Measurements from ENCODE around the gene NAALAD2. TPM values are rescaled to one million over a fixed set of nuclear protein-coding genes. Genes with fewer than 3 reads are reported as not detected.
"Not testable (repeated sequence)": the region's sequence is repeated elsewhere in the genome, so short reads cannot be mapped to it uniquely, and the experiment has no call there.

The NAALAD2 gene
- total and polyA plus RNA-seq, 2 of the 8 experiments (the other 6 are each of a cell fraction or from before 2014, with no cell fraction given) = 2.6 to 3.9 TPM

DNA sequence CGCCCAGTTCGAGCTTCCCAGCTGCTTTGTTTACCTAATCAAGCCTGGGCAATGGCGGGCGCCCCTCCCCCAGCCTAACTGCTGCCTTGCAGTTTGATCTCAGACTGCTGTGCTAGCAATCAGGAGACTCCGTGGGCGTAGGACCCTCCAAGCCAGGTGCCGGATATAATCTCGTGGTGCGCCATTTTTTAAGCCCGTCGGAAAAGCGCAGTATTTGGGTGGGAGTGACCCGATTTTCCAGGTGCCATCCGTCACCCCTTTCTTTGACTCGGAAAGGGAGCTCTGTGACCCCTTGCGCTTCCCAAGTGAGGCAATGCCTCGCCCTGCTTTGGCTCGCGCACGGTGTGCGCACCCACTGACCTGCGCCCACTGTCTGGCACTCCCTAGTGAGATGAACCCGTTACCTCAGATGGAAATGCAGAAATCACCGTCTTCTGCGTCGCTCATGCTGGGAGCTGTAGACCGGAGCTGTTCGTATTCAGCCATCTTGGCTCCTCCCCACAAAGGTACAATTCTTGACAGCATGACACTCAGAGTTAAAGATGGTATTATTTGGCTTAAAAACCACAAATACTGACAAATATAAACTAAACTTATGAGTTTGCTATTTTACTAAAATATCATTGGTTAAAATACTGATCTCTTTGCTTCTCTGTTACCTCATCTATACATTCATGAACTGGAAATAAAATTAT is 39.1 kb upstream of the NAALAD2 start:
- H2AFZ ChIP-seq (ENCODE audit: low read length); H3K36me3 ChIP-seq (ENCODE audit: control insufficient read depth in 2 of 4, insufficient read depth in 4 of 4, low read length in 3 of 4); H3K4me3 ChIP-seq (ENCODE audit: extremely low read depth in 1 of 4, insufficient read depth in 2 of 4, low read depth in 3 of 4, low read length in 4 of 4); H4K5ac ChIP-seq (ENCODE audit: insufficient read length, low read depth, low read length); H3K9ac ChIP-seq (replicated peaks in 1 of 4; ENCODE audit: extremely low read depth in 1 of 4, low read depth in 3 of 4, low read length in 3 of 4); H2AK5ac ChIP-seq (ENCODE audit: low read depth, low read length); H3K56ac ChIP-seq (replicated peaks; ENCODE audit: insufficient read length, low read depth, low read length); H4K8ac ChIP-seq (ENCODE audit: extremely low read depth, insufficient read depth, low read length); H4K20me1 ChIP-seq (replicated peaks in 1 of 2; ENCODE audit: control insufficient read depth in 1 of 2, insufficient read depth in 2 of 2, low read length in 2 of 2); H3K4me1 ChIP-seq (replicated peaks in 1 of 4; ENCODE audit: control insufficient read depth in 3 of 4, insufficient read depth in 4 of 4, low read length in 3 of 4); H3K4ac ChIP-seq (replicated peaks; ENCODE audit: insufficient read length, low read depth, low read length); H4K91ac ChIP-seq (replicated peaks; ENCODE audit: insufficient read length, low read length); H3K4me2 ChIP-seq (ENCODE audit: insufficient read depth in 1 of 2, low read depth in 2 of 2, low read length in 2 of 2); H2BK120ac ChIP-seq (replicated peaks; ENCODE audit: low read depth, low read length); CTCF ChIA-PET (ENCODE audit: partially characterized antibody); FAIRE-seq; H3K27ac ChIP-seq (ENCODE audit: low read depth, low read length); H3K27me3 ChIP-seq (replicated peaks in 1 of 4; ENCODE audit: control insufficient read depth in 3 of 4, extremely low read depth in 1 of 4, insufficient read depth in 3 of 4, low read length in 3 of 4); H3K23ac ChIP-seq (ENCODE audit: insufficient read length); H3K18ac ChIP-seq (ENCODE audit: extremely low read depth, low read length); H3K79me2 ChIP-seq (ENCODE audit: control insufficient read depth in 1 of 2, insufficient read depth in 2 of 2, low read length in 2 of 2); H2BK12ac ChIP-seq (ENCODE audit: low read depth, low read length); H2BK20ac ChIP-seq (ENCODE audit: low read length); H2BK5ac ChIP-seq (ENCODE audit: low read depth, low read length); H3K14ac ChIP-seq (ENCODE audit: insufficient read length); H3K23me2 ChIP-seq (ENCODE audit: low read depth, low read length); H3K9me3 ChIP-seq (ENCODE audit: insufficient read depth in 2 of 2, low read depth in 1 of 2, low read length in 1 of 2); H2BK15ac ChIP-seq (ENCODE audit: low read length); H3K79me1 ChIP-seq (ENCODE audit: low read depth, low read length); POLR2A ChIA-PET (ENCODE audit: partially characterized antibody): not testable (repeated sequence)
- DNase-seq (ENCODE audit: low read depth in 1 of 2, low spot score in 2 of 2) = peak in 1 of 2 experiments; percentile 52
- WGBS, 2 experiments (ENCODE audit: extremely low coverage in 1 of 2, insufficient coverage in 1 of 2, insufficient read length in 1 of 2, insufficient replicate concordance in 2 of 2, low coverage in 1 of 2, low lambda C conversion rate in 2 of 2, missing lambda C conversion rate in 1 of 2) = 95% methylated on average over 18 of the region's 28 CpGs; no CpG with 5 or more reads in 1 of the 2 experiments

DNA sequence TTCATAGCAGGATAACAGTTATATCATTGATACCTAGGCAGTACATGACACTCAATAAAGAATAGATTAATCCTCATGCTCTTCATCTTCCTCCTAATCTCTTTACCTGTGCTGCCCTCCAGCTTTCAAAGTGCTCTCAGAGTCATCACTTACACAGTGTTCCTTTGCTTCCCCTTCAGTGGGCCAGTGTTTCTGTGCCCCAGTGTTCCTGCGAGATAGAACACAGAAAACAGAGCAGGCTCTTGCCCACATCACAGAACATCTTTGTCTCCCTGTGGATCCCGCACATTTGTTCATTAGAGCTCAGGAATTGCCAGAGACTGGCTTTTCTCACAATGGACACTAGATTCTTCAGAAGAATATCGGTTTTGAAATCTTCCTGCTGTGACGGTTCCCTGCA is 36.2 kb upstream of the NAALAD2 start:
- H3K14ac ChIP-seq (ENCODE audit: insufficient read length); H2AK5ac ChIP-seq (ENCODE audit: low read depth, low read length); H3K4ac ChIP-seq (replicated peaks; ENCODE audit: insufficient read length, low read depth, low read length); POLR2A ChIA-PET (ENCODE audit: partially characterized antibody); H2BK5ac ChIP-seq (ENCODE audit: low read depth, low read length); H3K4me1 ChIP-seq (replicated peaks in 1 of 4; ENCODE audit: control insufficient read depth in 3 of 4, insufficient read depth in 4 of 4, low read length in 3 of 4); H3K79me2 ChIP-seq (ENCODE audit: control insufficient read depth in 1 of 2, insufficient read depth in 2 of 2, low read length in 2 of 2); H4K5ac ChIP-seq (ENCODE audit: insufficient read length, low read depth, low read length); H2BK15ac ChIP-seq (ENCODE audit: low read length); H3K36me3 ChIP-seq (ENCODE audit: control insufficient read depth in 2 of 4, insufficient read depth in 4 of 4, low read length in 3 of 4); FAIRE-seq; H2BK120ac ChIP-seq (replicated peaks; ENCODE audit: low read depth, low read length); H4K91ac ChIP-seq (replicated peaks; ENCODE audit: insufficient read length, low read length); H3K23ac ChIP-seq (ENCODE audit: insufficient read length); H2BK12ac ChIP-seq (ENCODE audit: low read depth, low read length); H3K4me2 ChIP-seq (ENCODE audit: insufficient read depth in 1 of 2, low read depth in 2 of 2, low read length in 2 of 2); H3K18ac ChIP-seq (ENCODE audit: extremely low read depth, low read length); H3K9me3 ChIP-seq (ENCODE audit: insufficient read depth in 2 of 2, low read depth in 1 of 2, low read length in 1 of 2); H3K4me3 ChIP-seq (ENCODE audit: extremely low read depth in 1 of 4, insufficient read depth in 2 of 4, low read depth in 3 of 4, low read length in 4 of 4); DNase-seq (ENCODE audit: low read depth in 1 of 2, low spot score in 2 of 2); H4K8ac ChIP-seq (ENCODE audit: extremely low read depth, insufficient read depth, low read length); H3K9ac ChIP-seq (replicated peaks in 1 of 4; ENCODE audit: extremely low read depth in 1 of 4, low read depth in 3 of 4, low read length in 3 of 4); H2BK20ac ChIP-seq (ENCODE audit: low read length); H4K20me1 ChIP-seq (replicated peaks in 1 of 2; ENCODE audit: control insufficient read depth in 1 of 2, insufficient read depth in 2 of 2, low read length in 2 of 2); H3K27me3 ChIP-seq (replicated peaks in 1 of 4; ENCODE audit: control insufficient read depth in 3 of 4, extremely low read depth in 1 of 4, insufficient read depth in 3 of 4, low read length in 3 of 4); H3K56ac ChIP-seq (replicated peaks; ENCODE audit: insufficient read length, low read depth, low read length); H3K79me1 ChIP-seq (ENCODE audit: low read depth, low read length); H3K27ac ChIP-seq (ENCODE audit: low read depth, low read length); H3K23me2 ChIP-seq (ENCODE audit: low read depth, low read length): not testable (repeated sequence)
- WGBS, 2 experiments (ENCODE audit: extremely low coverage in 1 of 2, insufficient coverage in 1 of 2, insufficient read length in 1 of 2, insufficient replicate concordance in 2 of 2, low coverage in 1 of 2, low lambda C conversion rate in 2 of 2, missing lambda C conversion rate in 1 of 2) = 86% methylated on average over 4 of the region's 4 CpGs; no CpG with 5 or more reads in 1 of the 2 experiments
- peak overlapping the region; percentile 85 for H2AFZ ChIP-seq (ENCODE audit: low read length)
- CTCF ChIA-PET (ENCODE audit: partially characterized antibody) = interaction anchor here (1.1 kb wide), 1 partner anchor 421 kb away, joined by 3 read pairs; no protein-coding TSS in a partner anchor
